Activated CD8-positive, alpha-beta memory T cell treated with anti-CD3 and anti-CD28 coated beads, Interleukin-2, amount 50 U/mL, for 24 hours (primary cell): ENCODE data around the gene GYG2.
"Not testable (repeated sequence)": the region's sequence is repeated elsewhere in the genome, so short reads cannot be mapped to it uniquely, and the experiment has no call there.

ENCODE experiments used
- DNase-seq: peaks from one replicate; pipeline ENCODE4 v3.0.0-alpha.2; 2020; ENCODE audit errors: extremely low read depth

The GYG2 gene

DNA sequence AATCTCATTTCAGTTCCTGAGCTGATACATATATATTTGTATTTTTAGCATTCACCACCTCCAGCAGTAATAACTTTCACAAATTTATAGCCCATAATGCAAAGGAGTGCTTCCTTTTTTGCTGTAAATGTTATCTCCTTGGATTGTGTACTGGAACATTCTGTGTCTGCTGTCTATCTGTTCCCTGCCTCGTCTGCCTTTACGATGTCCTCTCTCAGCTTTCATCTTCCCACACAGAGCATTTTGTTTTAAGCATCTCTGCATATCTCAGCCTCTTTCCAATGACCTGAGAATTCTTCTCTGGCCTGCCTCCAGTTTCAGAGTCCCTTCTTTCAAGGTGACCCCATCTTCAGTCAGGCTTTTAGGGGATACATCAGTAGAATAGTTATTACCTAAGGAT is 43.1 kb downstream of the GYG2 start:
- DNase-seq = no peak

DNA sequence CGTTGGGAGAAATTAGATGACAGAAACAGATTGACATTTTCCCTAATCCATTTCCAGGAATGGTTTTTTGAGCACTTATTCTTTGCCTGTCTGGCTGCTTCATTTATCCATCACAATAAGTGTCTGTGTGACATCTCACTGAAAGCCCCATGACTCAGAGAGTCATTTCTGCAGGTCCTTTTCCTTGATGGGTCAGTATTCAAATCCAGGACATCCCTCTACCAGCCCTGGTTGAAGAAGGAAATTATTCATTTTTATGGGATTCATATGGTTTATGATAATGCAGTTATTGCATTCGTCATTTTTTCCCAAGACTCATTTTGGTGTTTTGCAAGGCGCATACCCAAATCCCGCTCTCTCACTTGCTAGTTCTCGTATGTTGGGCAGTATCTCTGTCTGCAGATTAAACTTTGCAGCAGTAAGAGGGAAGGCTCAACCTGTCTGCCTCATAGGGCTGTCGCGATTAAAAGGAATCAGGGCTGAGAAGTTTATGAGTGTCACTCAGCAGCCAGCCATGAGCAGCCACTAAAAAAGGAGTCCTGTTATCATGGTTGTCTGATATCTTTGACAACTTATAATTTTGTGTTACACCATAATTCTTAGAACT is 44.0 kb downstream of the GYG2 start:
- DNase-seq = no peak

DNA sequence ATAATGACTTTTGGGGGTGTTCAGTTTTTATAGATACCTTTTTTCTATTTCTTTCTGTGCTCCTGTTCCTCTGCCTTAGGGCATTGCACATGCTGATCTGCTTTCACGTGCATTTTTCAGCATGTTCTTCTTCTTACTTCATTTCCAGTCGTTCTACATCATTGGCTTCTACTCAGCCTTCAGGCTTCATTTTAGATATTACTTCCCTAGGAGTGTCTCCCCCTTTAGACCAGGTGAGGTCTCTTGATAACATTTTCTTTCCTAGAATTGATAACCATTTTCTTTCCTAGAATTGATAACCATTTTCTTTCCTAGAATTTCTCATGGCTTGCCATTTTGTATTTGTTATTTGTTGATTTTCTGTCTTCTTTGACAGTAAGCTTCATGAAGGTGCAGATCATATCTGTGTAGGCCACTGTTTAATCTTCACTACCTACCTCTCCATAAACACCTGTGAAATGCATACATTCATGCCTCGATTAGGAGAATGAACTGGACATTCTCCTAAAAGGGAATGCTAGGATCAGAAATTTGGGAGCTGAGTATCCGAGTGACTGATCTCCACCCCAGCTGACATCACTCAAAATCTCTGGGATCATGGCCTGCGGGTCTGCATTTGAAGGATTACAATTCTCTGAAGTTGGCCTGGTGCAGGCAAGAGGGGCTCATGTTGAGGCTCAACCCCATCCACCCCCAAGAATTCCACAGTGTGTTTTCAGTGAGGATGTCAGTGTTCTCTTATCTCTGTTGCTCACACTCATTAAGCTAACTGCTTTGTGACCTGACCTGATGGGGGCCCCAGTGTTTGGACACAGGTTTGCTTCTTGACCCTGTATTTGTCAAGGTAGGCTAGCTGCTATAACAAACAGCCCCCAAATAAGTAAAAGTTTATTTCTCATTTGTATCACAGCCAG is 45.7 kb downstream of the GYG2 start:
- no peak for DNase-seq

DNA sequence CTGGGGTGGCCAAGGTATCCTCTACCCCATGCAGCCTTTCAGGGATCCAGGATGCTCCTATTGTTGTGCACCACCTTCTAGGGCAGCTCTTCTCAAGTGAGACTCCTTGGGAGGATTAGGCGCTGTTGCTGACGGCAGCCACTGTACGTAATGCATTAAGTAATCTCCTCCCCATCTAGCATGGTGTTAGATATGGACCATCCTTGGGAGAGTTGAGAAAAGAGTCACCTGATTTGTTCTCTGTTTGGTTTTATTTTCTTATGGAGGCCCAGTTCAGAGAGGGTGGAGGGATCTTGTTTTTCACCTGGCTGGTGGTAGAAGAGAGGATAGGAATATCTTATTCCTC is 46.4 kb downstream of the GYG2 start:
- no peak for DNase-seq

DNA sequence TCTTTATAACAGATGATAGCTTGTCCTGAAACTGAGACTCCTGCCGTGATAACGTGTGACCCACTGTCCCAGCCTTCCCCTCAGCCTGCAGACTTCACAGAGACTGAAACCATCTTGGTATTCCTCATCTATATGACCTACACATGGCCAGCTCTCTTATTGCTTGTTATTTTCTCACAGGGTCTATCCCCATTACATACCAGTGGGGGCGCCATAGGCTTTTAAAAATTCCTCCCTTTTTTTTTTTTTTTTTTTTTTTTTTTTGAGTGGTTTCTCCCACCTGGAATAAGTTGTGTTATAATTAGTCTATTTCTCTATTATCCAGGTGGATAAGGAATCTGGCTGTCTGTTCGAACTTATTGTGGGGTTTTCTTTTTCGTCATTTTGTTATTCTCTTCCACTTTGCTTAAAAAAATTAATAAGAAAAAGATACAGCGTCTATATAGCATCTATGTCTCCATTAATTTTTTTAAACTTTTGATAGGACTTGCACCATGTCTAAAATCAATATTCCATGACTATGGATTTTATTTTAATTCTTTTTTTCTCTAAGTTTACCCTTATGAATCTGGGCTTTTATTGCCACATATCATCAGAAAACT is 47.2 kb downstream of the GYG2 start:
- DNase-seq = no peak

DNA sequence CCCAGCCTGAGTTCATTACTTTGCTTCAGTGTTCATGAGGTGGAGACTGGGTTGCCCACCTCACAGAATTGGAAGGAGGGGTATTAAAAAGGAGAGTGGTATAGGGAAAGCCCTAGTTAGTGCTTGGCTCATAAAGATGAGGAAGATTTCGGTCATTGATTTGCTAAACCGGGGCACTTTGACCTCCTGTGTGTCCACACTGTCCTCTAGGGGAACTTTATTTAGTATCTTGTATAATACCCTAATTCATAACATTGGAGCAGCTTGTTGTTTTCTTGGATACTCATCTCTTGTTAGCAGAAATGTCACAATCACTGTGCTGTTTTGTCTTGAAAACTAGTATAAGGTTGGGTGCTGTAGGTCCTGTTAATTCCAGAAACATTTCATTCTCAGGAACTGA is 49.8 kb downstream of the GYG2 start:
- DNase-seq = no peak

DNA sequence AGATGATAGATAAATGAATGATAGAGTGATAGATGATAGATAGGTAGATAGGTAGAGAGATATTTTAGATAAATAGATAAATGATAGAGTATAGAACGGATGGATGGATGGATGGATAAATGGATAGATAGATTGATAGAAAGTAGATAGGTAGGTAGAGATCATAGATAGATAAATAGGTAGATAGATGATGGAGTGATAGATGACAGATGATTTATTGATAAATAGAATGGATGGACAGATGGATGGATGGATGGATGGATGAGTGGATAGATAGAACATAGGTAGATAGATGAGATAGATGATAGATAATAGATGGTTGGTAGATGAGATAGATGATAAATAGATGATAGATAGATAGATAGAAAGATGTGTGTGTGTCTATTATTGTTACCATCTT is 50.9 kb downstream of the GYG2 start:
- DNase-seq = no peak

DNA sequence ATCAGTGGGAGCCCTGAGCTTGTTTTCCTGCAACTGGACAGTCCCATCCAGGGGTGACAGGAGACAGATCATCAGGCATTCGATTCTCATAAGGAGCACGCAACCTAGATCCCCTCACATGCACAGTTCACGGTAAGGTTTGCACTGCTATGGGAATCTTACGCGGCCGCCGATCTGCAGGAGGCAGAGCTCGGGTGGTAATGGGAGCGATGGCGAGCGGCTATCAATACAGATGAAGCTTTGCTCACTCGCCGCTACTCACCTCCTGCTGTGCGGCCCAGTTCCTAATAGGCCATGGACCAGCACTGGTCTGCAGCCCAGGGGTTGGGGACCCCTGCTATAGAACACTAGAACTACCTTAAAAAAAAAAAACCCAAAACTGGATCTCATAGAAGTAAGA is 55.0 kb downstream of the GYG2 start:
- no peak for DNase-seq

DNA sequence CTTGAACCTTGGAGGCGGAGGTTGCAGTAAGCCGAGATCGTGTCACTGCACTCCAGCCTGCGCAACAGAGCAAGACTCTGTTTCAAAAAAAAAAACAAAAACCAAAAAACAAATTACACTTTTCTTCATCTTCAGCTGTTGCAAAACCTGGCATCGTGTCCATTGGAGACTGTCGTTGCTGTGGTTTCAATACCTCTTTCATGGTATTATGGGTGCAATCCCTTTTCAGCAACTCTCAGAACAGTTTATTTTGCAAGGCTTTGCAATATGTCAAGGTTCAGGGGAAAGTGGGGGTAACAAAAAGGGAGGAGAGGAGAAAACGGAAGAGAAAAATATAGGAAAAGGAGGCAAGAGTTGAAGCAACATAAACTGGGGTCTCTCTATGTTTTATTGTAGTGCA is 59.6 kb downstream of the GYG2 start:
- DNase-seq = no peak

DNA sequence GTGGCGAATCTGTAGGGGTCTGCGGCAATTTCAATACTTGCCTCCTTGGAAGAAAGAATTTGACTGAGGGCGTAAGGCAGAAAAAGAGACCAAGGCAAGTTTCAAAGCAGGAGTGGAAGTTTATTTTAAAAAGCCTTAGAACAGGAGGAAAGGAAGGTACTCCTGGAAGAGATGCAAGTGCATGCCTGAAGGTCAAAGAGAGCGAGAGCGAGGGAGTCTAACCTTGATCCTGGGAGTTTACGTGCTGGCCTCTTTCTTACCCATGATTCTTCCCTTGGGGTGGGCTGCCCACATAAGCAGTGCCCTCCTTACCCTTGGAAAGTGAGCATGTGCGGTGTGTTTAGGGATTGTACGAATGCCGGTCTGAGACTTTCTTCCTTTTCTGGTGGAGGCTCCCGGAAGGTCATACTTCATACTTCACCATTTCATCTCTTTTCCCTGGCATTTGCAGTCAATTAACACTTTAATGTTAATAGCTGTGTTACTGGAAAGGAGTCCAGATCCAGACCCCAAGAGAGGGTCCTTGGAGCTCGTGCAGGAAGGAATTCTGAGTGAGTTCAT is 60.4 kb downstream of the GYG2 start:
- DNase-seq = no peak

DNA sequence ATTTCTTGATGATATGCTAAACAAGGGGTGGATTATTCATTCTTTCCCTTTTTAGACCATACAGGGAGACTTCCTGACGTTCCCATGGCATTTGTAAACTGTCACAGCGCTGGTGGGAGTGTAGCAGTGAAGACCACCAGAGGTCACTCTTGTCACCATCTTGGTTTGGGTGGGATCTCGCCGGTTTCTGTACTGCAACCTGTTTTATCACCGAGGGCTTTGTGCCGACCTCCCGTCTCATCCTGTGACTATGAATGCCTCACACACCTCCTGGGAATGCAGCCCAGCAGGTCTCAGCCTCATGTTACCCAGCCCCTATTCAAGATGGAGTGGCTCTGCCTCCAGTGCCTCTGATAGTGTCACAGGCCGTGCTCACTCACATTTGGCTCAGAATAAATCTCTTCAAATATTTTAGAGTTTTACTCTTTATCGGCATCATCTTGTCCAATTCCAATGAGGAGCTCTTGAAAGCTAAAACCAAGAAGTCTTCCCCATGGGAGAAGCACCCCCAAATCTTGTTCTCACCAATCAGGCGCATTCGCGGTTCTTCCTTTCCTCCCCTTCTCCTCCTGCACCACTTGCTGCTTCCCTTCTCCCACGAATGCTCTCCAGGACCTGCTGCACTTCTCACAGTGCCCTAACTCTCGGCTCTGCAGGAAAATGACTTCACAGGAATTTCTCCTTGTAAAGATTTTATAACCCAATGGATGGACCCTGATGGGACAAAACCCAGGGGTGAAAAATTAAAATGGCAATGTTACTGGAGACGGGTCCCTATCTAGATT is 61.2 kb downstream of the GYG2 start:
- DNase-seq = not testable (repeated sequence)

DNA sequence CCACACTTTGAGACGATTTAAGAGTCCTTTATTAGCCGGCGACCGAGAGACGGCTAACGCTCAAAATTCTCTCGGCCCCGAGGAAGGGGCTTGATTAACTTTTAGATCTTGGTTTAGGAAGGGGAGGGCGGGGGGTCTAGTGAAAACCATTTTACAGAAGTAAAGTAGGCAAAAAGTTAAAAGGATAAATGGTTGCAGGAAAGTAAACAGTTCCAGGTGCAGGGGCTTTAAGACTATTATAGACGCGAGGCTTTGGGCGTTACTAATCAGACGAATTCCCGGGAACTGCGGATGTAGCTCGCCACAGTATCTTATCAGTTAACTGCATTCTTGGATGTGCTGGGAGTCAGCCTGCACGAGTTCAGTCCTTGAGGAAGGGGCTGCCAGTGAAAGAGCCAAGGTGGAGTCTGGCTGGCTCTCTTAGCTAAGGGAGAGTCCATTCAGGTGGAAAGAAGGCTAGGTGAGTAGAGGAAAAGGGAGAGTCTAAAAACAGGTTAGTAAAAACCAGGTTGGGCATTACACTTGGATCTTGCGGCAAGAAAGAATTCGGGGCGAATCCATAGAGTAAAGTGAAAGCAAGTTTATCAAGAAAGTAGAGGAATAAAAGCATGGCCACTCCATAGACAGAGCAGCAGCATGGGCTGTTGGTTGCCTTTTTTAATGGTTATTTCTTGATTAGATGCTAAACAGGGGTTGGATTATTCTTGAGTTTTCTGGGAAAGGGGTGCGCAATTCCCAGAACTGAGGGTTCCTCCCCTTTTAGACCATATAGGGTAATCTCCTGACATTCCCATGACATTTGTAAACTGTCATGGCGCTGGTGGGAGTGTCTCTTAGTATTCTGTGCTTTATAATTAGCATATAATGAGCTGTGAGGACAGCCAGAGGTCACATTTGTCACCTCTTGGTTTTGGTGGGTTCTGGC is 62.1 kb downstream of the GYG2 start:
- DNase-seq = not testable (repeated sequence)

DNA sequence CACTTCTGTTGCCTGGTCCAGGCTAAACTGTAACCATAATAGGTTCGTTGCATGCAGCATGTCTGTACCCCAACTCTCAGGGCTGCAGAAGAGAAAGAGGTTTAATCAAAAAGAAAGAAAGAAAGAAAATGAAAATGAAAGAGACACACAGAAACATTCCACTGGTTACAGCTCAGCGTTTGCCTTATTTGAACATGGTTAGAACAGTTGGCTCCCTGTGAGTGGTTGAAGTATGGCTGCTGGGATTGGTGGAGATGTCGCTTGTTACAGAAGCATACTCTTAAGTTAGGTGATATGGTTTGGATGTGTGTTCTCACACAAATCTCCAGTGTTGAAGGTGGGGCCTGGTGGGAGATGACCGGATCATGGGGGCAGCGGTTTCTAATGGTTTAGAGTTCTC is 64.1 kb downstream of the GYG2 start:
- DNase-seq = no peak

DNA sequence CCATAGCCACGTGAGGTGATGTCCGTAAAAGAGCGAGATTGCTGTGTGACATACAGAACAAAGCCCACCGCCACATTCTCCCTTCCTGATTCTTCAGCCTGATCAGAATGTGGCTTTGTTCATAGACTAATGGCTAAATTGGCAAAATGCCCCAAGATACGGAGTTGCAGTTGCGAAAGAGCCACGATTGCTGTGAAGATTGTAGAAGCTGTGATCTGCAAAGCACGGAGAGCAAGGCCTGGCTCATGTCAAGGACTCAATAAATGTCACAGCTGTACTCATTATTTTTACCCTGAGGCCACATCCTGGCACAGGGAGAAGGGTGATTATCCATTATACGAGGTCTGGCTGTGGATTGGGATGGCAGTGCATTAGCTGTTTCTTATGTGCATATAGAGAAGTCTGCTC is 66.2 kb downstream of the GYG2 start:
- no peak for DNase-seq

DNA sequence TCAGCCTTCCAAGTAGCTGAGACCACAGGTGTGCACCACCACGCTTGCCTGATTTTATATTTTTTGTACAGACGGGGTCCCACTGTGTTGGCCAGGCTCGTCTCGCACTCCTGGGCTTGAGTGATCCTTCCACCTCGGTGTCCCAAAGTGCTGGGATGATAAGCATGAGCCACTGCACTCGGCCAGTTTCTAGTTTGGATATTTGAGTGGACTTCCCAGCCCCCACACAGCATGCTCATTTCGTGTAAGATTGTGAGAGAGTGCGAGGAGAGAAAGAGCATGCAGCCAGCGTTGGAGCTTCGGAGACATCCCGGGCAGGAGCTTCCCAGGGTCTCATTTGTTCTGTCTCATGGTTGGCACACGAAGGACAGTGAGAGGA is 68.6 kb downstream of the GYG2 start:
- DNase-seq = no peak

DNA sequence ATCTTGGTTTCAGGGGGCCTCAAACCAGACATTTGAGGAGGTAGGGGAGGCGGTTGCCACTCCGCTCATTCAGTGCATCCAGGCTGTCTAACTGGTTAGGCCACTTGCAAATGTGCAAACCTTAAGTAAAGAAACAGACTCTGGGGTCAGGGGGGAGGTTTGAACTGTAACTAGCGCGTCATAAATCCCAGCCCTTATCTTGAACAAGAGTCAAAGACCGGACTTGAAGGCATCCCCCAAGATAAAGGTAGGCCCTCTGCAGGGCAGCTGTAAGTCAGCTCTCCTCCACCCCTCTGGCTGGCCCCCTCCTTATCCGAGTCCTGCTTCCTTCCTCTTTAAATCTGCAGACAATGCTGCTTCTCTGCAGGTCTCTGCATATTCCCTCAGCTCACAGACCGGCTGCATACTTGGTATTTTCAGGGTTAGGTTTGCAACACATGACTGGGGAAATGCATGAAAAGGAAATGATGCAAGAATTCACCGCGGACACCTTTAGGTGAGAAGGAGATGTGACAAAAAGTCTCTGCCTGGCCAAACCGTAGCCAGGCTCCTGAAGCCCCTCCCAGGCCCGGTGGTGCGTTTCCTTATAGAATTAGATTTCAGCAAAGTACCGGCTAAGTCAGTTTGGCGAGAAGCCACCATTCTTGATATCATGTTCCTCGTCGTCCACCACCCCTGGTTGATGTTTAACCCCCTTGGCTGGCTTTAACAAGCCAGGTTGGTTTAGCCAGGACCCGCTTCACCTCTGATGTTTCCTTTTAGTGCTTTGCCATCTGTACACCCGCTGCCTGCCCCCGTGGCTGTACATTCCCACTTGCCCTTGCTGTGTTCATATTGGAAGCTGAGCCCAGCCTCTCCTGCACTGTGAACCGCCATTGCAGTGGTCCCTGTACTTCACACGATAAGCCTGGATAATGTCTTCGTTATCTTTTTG is 69.2 kb downstream of the GYG2 start:
- DNase-seq = not testable (repeated sequence)

DNA sequence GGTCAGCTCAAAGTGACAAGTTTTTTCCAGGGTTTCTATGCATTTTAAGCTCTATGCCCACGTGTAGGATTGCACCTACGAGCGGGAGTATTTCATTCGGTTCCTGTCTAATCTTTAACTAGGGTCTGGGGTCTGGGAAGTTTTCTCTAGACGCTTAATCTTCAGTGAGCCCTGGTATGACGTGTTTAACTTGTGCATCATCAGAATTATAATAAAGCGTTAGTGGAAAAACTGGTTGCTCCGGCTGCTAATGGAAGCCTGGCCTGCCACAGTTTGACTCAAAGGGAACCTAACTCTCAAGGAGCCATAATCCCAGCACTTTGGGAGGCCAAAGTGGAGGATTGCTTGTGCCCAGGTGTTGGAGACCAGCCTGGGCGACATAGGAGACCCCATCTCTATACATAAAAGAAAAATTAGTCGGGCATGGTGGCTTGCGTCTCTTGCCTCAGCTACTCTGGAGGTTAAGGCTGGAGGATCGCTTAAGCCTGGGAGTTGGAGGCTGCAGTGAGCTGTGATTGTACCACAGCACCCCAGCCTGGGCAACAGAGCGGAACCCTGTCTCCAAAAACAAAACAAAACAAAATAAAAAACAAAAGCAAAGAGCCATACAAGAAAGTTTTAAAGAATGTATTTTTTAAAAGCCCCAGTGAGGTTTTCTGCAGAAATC is 70.2 kb downstream of the GYG2 start:
- DNase-seq = no peak

DNA sequence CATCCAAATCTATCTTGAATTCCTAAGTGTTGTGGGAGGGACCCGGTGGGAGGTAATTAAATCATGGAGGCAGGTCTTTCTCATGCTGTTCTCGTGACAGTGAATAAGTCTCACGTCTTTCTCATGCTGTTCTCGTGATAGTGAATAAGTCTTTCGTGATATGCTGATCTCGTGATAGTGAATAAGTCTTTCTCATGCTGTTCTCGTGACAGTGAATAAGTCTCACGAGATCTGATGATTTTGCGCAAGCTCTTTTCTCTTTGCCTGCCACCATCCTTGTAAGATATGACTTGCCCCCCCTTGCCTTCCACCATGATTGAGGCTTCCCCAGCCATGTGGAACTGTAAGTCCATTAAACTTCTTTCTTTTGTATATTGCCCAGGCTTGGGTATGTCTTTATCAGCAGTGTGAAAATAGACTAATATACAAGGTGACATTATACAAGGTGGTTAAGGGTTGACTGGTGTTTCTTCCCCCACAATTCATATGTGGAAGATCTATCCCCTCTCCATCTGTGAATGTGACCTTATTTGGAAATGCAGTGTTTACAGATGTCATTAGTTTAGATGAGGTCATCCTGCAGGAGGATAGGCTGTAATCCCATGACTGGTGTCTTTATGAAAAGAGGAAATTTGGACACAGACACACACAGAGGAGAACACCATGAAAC is 72.8 kb downstream of the GYG2 start:
- DNase-seq = no peak

DNA sequence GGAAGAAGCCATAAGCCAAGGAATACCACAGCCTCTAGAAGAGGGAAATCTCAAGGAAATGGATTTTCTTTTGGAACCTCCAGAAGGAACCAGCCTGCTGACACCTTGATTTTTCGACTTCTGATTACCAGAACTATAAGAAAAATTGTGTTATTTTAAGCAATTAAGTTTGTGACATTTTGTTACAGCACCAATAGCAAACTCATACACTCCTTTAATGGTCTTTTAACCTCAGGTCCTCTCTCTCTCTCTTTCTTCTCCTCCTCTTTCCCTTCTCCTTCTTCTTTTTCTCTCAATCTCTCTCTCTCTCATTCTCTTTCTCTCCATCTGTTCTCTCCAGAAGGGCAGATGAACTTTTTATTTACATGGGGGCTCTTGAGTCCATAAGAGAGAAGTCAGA is 74.1 kb downstream of the GYG2 start:
- DNase-seq = no peak
